Measurements from ENCODE around the gene PIGW. TPM values are rescaled to one million over a fixed set of nuclear protein-coding genes. Genes with fewer than 3 reads are reported as not detected.
A peak's percentile ranks its signal among the peaks of the same experiment; 100 is the strongest.

PIGW gene
- total and polyA plus RNA-seq, 9 of the 15 experiments (the other 6 are each of a cell fraction or from before 2014, with no cell fraction given) = 9.5 to 33.9 (median 21.2) TPM

- 0 out of 4 replicates have a peak, but pooled peaks of 1 of the 2 experiments have one; percentile 30 for TF ChIP-seq BCLAF1 (IDR thresholded peaks at IDR 0.05; ENCODE audit: borderline replicate concordance in 1 of 2, control insufficient read depth in 1 of 2, low read depth in 2 of 2, low read length in 1 of 2)
- TF ChIP-seq ZNF318 (IDR thresholded peaks at IDR 0.05; ENCODE audit: borderline replicate concordance in 1 of 2, low read depth in 1 of 2) = no peak
- TF ChIP-seq ZFPM2 (CRISPR knock-in tag; IDR thresholded peaks at IDR 0.05) = no peak
- no peak; the same call in 1 of the 2 replicates for TF ChIP-seq HMGXB4 (CRISPR knock-in tag; IDR thresholded peaks at IDR 0.05)
- TF ChIP-seq MXI1 (IDR thresholded peaks at IDR 0.05; ENCODE audit: low read depth, low read length) = peak; percentile 82
- TF ChIP-seq TFAP4 (CRISPR knock-in tag; IDR thresholded peaks at IDR 0.05; ENCODE audit: borderline replicate concordance) = peak; percentile 89
- TF ChIP-seq MEF2A (IDR thresholded peaks at IDR 0.05; ENCODE audit: control insufficient read depth, low read depth, low read length) = no peak
- peak; percentile 29 for TF ChIP-seq PKNOX1 (IDR thresholded peaks at IDR 0.05)
- TF ChIP-seq PHB (CRISPR knock-in tag; IDR thresholded peaks at IDR 0.05) = 0 out of 2 replicates have a peak, but pooled peaks have one; percentile 10
Observed at GRCh38 chr17:36534840-36535668, at the start of gene PIGW, which contains the start of gene MYO19 (continued).
